ENCODE results near the gene ZNF827.

The ZNF827 gene

GRCh38 chr4:145888393-145888792 is 50.2 kb downstream of the ZNF827 start:
- no peak for DNase-seq

GRCh38 chr4:145887241-145887991 is 51.2 kb downstream of the ZNF827 start:
- no peak for DNase-seq

- no peak for DNase-seq
Measured at GRCh38 chr4:145886871-145887240, 51.8 kb downstream of the ZNF827 start.

- DNase-seq = no peak
Measured at GRCh38 chr4:145885666-145886065, 53.0 kb downstream of the ZNF827 start.

GRCh38 chr4:145884775-145885174 is 53.8 kb downstream of the ZNF827 start:
- DNase-seq = no peak

GRCh38 chr4:145883101-145883694 is 55.4 kb downstream of the ZNF827 start:
- no peak for DNase-seq

- DNase-seq = no peak
Measured at GRCh38 chr4:145882604-145883003, 56.0 kb downstream of the ZNF827 start.

GRCh38 chr4:145881989-145882388 is 56.6 kb downstream of the ZNF827 start:
- no peak for DNase-seq

- DNase-seq = no peak
Measured at GRCh38 chr4:145881576-145881975, 57.0 kb downstream of the ZNF827 start.

- no peak for DNase-seq
Measured at GRCh38 chr4:145880355-145880960, 58.2 kb downstream of the ZNF827 start.

- no peak for DNase-seq
Measured at GRCh38 chr4:145879598-145879997, 59.0 kb downstream of the ZNF827 start.

GRCh38 chr4:145878501-145879435 is 59.9 kb downstream of the ZNF827 start:
- no peak for DNase-seq

- no peak for DNase-seq
Measured at GRCh38 chr4:145876531-145877180, 62.0 kb downstream of the ZNF827 start.

GRCh38 chr4:145873901-145874300 is 64.7 kb downstream of the ZNF827 start:
- DNase-seq = no peak

GRCh38 chr4:145871209-145871608 is 67.4 kb downstream of the ZNF827 start:
- DNase-seq = no peak

- no peak for DNase-seq
Measured at GRCh38 chr4:145870155-145871020, 68.2 kb downstream of the ZNF827 start.

- no peak for DNase-seq
Measured at GRCh38 chr4:145868637-145869409, 69.8 kb downstream of the ZNF827 start.

GRCh38 chr4:145867406-145867805 is 71.2 kb downstream of the ZNF827 start:
- DNase-seq = no peak

GRCh38 chr4:145866991-145867390 is 71.6 kb downstream of the ZNF827 start:
- no peak for DNase-seq

GRCh38 chr4:145865274-145865941 is 73.2 kb downstream of the ZNF827 start:
- no peak for DNase-seq
